HG02610 (cell line): ENCODE results near the gene SLC25A5.
"Not testable (repeated sequence)": the region's sequence is repeated elsewhere in the genome, so short reads cannot be mapped to it uniquely, and the experiment has no call there.

ENCODE experiments used
- ATAC-seq: cut with Tn5 transposase; IDR thresholded peaks from one replicate; pipeline ENCODE4 v1.9.1; 2021; ENCODE audit warnings: mild to moderate bottlenecking, moderate library complexity; ENCODE audit not compliant: unreplicated experiment

Gene SLC25A5

GRCh38 chrX:119467842-119468550 is at the start of gene SLC25A5:
SLC25A5 (plus strand) TSS chrX:119468444; CDS start chrX:119468516, 72 bp downstream.
- peak; percentile 91 for ATAC-seq

DNA sequence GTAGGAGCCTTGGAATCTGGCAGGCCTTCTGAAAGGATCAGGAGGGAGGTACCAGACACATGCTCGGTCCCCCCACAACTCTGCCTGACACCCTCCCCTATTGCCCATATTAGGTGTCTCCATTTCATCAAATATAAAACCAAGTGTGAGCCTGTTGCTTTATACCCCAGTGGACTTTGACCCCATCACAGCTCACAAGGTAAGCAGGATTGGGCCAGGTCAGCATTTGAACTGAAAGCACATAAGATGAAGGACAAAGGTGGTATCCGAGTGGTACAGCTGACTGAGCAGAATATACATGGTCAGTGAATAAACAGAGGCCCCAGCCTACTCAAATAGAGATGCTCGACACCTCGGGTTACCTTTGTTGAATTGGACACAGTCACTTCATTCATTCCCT is 49.1 kb upstream of the SLC25A5 start:
- no peak for ATAC-seq

DNA sequence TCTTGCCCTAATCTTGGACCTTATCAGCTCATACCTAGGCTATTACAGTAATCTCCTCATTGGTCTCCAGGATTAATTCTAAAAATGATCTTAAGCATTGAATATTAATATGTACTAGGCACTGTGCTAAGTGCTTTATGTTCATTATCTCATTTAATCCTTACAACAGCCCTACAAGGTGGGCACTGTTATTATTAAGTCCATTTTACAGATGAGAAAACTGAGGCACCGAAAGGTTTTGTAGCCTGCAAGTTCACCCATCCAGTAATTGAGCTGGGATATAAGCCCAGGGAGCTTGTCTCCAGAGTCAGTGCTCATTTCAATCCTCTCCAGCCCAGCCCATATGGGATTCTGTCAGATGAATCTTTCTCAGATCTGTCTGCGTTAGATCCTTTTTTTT is 48.3 kb upstream of the SLC25A5 start:
- no peak for ATAC-seq

DNA sequence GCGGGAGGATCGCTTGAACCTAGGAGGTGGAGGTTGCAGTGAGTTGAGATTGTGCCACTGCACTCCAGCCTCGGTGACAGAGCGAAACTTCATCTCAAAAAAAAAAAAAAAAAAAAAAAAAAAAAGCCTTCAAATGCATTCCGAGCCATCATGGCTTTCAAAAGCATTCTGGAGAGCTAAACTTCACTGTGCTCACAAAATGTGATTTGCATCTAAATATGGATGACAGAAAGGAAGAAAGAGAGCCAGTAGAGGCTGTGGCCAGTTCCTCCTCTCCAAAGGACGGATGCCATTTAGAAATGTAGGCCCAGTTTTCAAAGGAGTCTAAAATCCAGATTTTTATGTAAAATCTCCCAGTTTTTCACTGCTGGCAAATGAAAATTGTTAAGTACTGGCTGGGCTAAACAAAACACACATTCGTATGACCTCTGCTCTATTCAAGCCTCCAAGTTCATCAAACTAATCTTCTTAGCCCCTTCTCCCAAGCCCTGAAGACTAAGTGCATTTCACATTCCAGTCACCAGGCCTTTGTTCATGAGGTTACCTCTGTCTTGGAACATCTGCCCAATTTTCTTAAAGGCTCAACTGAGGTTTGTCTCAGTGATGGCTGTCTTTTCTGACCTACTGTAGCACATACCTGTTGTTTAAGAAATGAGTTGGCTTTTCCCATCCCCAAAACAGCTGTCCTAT is 47.1 kb upstream of the SLC25A5 start:
- no peak for ATAC-seq

DNA sequence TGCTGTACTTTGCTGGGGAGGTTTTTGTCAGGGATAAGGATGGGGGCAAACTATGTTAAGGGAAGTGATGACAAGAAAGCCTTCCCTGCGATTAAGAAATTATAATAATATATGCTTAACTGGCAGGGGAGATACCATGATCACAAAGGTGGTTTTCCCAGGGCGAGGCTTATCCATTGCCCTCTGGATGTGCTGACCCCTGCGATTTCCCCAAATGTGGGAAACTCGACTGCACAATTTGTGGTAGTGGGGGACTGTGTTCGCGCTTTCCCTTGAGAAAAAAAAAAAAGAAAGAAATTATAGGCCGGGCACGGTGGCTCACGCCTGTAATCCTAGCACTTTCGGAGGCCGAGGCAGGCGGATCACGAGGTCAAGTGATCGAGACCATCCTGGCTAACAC is 44.6 kb upstream of the SLC25A5 start:
- no peak for ATAC-seq

DNA sequence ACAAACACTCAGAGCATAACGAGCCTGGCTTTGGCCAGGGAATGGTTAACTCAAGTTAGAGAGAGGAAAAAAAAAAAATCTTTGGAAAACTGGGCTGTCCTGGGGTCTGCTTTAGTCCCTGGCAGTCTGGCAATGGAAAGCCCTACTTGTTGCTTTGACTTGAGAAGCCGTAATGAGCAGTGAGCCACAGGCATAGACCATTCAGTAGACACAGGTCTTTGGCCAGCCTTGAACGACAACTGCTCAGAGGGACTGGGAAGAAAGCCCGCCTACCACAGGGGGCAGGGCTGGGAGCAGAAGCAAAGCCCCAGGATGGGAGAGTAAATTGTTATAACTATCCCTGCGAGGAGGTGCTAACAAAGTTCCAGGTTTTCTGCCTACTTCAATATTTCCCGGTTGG is 43.2 kb upstream of the SLC25A5 start:
- no peak for ATAC-seq

DNA sequence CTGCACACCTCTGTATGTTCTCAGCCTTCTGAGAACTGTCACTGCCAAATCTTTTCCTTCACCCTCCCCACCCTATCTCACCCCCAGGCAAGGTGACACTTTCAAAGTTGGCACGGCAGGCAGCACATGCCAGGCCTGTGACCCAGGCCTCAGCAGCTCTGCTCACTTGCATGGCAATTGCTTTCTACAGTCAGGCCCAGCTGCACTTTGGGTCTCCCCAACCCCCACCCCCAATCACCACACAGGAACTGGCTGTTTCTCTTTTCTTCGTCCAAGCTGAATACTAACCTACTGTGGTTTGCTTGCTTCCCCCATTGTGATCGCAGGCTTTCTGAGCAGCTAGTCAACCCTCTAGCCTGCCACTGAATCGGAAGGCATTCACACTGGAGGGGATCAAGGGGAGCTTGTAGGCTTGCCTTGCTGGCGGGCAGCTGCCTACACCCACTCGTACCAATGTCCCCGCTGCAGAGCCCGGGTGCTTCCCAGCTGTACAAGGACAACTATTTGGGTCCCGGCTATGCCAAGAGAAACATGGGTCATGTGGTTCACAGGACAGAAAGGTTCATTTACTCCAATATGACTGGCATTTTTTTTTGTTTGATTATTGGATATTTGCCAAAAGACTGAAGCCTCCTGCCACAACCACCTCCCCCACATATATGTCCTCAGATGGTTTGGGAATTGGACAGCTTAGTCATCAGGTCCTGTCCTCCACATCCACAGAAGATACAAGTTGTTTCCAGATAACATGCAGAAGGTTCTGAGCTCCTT is 41.0 kb upstream of the SLC25A5 start:
- peak; percentile 75 for ATAC-seq

GRCh38 chrX:119427795-119428185 is 40.5 kb upstream of the SLC25A5 start:
- no peak for ATAC-seq

GRCh38 chrX:119429471-119429870 is 38.8 kb upstream of the SLC25A5 start:
- no peak for ATAC-seq

DNA sequence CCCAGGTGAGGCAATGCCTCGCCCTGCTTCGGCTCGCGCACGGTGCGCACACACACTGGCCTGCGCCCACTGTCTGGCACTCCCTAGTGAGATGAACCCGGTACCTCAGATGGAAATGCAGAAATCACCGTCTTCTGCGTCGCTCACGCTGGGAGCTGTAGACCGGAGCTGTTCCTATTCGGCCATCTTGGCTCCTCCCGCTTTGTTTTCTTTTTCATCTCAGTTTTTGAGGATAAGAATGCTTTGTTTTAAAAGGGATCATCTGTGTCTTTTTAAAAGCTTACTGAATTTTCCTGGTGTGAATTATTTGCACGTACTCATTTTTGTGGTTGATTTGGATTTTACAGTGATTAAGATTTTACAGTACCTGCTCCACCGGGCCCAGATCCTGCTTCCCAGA is 26.9 kb upstream of the SLC25A5 start:
- not testable (repeated sequence) for ATAC-seq

- no peak for ATAC-seq
Observed at GRCh38 chrX:119442286-119442685, 26.0 kb upstream of the SLC25A5 start.

- no peak for ATAC-seq
Observed at GRCh38 chrX:119453202-119453601, 15.0 kb upstream of the SLC25A5 start.

DNA sequence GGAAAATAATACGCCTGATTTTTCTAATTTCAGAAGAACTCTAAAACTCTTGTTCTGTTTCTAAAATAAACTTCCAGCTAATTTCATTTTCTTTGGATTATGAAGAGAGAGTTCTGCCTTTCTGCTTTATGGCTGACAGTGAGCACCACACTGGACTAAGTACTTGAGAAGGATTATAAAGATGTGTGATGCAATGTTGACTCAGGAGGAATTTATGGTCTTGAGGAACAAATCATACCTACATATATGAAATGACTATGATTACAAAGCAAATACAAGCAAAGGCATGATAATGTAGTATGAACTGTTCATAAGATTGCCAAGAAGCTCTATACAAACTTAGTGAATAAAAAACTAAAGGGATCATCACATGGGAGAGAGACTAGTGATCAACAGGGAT is 13.0 kb upstream of the SLC25A5 start:
- ATAC-seq: no peak

DNA sequence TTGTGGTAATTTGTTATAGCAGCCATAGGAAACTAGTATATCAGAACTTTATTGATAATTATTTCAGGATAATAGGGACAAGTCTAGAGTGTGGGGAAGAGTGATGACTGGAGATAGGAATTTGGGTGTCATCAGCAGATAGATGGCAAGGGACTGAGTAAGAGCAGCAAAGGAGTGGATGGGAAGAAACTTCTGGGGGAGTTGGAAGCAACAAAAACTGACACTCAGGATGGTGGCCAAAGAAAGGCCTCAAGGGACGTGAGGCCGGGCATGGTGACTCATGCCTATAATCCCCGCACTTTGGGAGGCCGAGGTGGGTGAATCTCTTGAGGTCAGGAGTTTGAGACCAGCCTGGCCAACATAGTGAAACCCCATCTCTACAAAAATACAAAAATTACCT is 9.1 kb upstream of the SLC25A5 start:
- ATAC-seq: no peak

DNA sequence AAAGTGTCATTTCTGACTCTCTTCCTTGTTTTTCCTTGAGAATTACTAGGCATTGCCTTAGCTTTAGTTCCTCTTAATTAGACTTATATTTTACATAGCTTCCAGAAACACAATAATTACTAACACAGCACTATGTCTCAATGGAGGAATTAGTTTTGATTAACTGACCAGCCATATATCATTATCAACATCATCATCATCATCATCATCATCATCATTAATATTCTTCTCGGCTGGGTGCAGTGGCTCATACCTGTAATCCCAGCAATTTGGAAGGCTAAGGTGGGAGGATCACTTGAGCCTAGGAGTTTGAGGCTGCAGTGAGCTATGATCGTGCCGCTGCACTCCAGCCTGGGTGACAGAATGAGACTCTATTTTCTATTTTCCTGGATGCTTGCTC is 2.7 kb upstream of the SLC25A5 start:
- no peak for ATAC-seq

GRCh38 chrX:119466970-119467369 is 1.3 kb upstream of the SLC25A5 start:
- no peak for ATAC-seq

- no peak for ATAC-seq
Observed at GRCh38 chrX:119467433-119467832, 811 bp upstream of the SLC25A5 start.

DNA sequence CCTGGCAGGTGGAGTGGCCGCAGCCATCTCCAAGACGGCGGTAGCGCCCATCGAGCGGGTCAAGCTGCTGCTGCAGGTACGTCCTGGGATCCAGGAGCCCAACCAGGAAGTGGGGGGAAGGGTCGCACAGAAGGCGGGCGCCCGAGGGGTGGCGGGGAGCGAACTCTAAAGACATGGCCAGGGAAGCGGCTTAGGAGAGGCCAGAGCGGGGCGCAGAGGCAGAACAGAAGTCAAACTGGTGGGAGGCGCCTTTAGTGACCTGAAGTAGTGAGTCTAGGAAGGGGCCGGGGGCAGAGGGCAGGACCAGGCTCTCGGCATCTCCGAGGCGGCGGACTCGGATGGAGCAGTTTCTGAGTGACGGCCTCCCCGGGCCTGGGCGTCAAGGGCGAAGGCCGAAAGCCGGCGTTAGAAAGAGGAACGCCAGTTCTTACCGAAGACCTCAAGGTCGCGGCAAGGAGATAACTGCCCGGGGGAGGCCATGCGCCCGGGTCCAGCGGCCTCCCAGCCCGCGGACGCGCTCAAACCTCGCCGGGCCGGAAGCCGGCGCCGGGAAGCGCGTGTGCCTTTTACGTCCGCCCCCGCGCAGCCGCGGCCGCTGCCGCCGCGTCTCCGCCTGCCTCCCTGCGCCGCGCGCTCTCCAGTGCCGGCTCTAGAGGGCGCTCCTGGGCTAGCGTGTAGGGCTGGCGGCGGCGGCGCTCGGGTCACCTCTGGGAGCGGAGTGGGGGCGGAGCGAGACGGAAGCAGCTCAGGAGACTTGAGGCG is 488 bp downstream of the SLC25A5 start:
- peak; percentile 67 for ATAC-seq

GRCh38 chrX:119469313-119469635 is 1.0 kb downstream of the SLC25A5 start:
- no peak for ATAC-seq

DNA sequence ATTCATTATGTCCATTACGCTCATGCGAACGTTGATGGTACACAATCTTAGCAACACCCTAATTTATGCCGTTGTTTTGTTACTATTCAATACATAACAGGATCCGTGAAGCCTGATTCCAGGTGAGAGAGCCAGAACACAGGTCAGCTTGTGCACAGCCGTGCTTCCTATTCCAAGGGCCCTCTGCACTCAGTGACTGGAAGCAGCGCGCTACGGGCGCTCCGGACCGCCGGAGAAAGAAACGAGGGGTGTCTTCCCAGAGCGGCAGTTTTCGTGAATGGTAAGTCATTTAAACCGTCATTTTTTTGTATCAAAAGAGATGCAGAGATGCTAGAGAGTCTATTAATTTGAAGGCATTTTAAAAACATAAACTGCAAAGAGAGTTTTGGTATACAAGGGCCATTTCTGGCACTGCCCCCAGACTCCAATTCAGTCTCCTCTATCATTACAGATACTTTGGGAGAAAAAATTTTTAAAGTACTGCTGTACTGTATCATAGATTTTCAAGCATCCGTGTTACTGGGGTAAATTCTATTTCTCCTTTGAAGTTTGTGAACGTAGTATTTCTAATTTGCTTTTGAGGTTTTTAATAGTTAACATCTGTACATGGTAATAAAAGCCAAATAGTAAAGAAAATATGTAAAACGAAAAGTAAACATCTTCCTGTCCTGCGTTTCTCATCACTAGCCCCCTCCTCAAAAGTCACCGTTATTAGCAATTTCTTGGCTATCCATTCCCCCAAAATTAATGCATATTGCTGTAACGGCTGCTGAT is 6.6 kb downstream of the SLC25A5 start:
- no peak for ATAC-seq
